ENCODE results near the gene R3HDM2.

- TF ChIP-seq CTCF (IDR thresholded peaks at IDR 0.05; ENCODE audit: insufficient read depth, low read depth, low read length) (no peak), EZH2 (IDR thresholded peaks at IDR 0.05; ENCODE audit: insufficient read depth, low read length) (no peak)
Measured at GRCh38 chr12:57231276-57232021, 199.4 kb downstream of the R3HDM2 start.

All from astrocyte (in vitro differentiated cells and primary cell).